Neural progenitor cell (in vitro differentiated cells): ENCODE measurements around the gene SUSD1. TPM values are rescaled to one million over a fixed set of nuclear protein-coding genes. Genes with fewer than 3 reads are reported as not detected.

Source experiments
- DNase-seq: peaks from one replicate; pipeline ENCODE4 v3.0.0-alpha.2; 2016; ENCODE audit warnings: low spot score
- H2AFZ ChIP-seq: fragments of 200-600 bp; sonication (generic); replicated peaks from 2 replicates; pipeline ENCODE4 v1.6.1; 2016; ENCODE audit warnings: antibody characterized with exemption
- H3F3A ChIP-seq: fragments of 200-600 bp; sonication (generic); 2 replicates; pipeline ENCODE4 v1.6.1; 2016; ENCODE audit warnings: antibody characterized with exemption, low read depth
- H3K27ac ChIP-seq: fragments of 200-600 bp; sonication (generic); 2 replicates; pipeline ENCODE4 v1.5.1; 2016; ENCODE audit warnings: mild to moderate bottlenecking
- H3K27me3 ChIP-seq: fragments of 200-600 bp; sonication (generic); 2 replicates; pipeline ENCODE4 v1.6.1; 2016; ENCODE audit warnings: mild to moderate bottlenecking, moderate library complexity
- H3K36me3 ChIP-seq: fragments of 200-600 bp; sonication (generic); 2 replicates; pipeline ENCODE4 v1.5.1; 2016
- H3K4me1 ChIP-seq: fragments of 200-600 bp; sonication (generic); 2 replicates; pipeline ENCODE4 v1.6.1; 2016; ENCODE audit warnings: mixed run types
- H3K4me2 ChIP-seq: fragments of 200-600 bp; sonication (generic); 2 replicates; pipeline ENCODE4 v1.6.1; 2016
- H3K4me3 ChIP-seq: fragments of 200-600 bp; sonication (generic); 2 replicates; pipeline ENCODE4 v1.5.1; 2016
- H3K79me2 ChIP-seq: fragments of 200-600 bp; sonication (generic); 2 replicates; pipeline ENCODE4 v1.6.1; 2016; ENCODE audit warnings: low read depth
- H3K9ac ChIP-seq: fragments of 200-600 bp; sonication (generic); 2 replicates; pipeline ENCODE4 v1.6.1; 2016
- H3K9me3 ChIP-seq: fragments of 200-600 bp; sonication (generic); 2 replicates; pipeline ENCODE4 v1.5.1; 2016; ENCODE audit warnings: low read depth
- H4K20me1 ChIP-seq: fragments of 200-600 bp; sonication (generic); 2 replicates; pipeline ENCODE4 v1.6.1; 2016; ENCODE audit warnings: low read depth
- H3K27ac Mint-ChIP-seq: 3 replicates; pipeline ENCODE4 v1.8.0; 2021; ENCODE audit warnings: mixed read lengths
- H3K27me3 Mint-ChIP-seq: 2 replicates; pipeline ENCODE4 v1.8.0; 2022; ENCODE audit warnings: low read depth, mild to moderate bottlenecking, inconsistent platforms, moderate library complexity, mixed read lengths; ENCODE audit not compliant: insufficient read depth
- H3K36me3 Mint-ChIP-seq: 3 replicates; pipeline ENCODE4 v1.8.0; 2021; ENCODE audit warnings: mixed read lengths
- H3K4me1 Mint-ChIP-seq: 3 replicates; pipeline ENCODE4 v1.8.0; 2021; ENCODE audit warnings: mixed read lengths
- H3K4me3 Mint-ChIP-seq: 3 replicates; pipeline ENCODE4 v1.8.0; 2021; ENCODE audit warnings: mild to moderate bottlenecking, moderate library complexity, mixed read lengths
- H3K9me3 Mint-ChIP-seq: 3 replicates; pipeline ENCODE4 v1.8.0; 2020; ENCODE audit warnings: mixed read lengths
- EZH2 ChIP-seq: fragments of 200-600 bp; sonication (generic); IDR thresholded peaks from 2 replicates; pipeline ENCODE4 v1.6.1; 2017; ENCODE audit warnings: antibody characterized with exemption, mild to moderate bottlenecking, moderate library complexity
- EZH2phosphoT487 ChIP-seq: fragments of 200-600 bp; sonication (generic); IDR thresholded peaks from 2 replicates; pipeline ENCODE4 v1.6.1; 2017; ENCODE audit warnings: antibody characterized with exemption
- total RNA-seq: library from RNA; depleted of rRNA; stranded (reverse); fragments of >200 nt; gene quantifications from 2 replicates; pipeline ENCODE4 v1.2.3, GENCODE V29; 2015; ENCODE audit warnings: low replicate concordance
- TF ChIP-seq, protein P1 (sequence below): fragments of 200-600 bp; sonication (generic); IDR thresholded peaks from 2 replicates; pipeline ENCODE4 v1.5.1; 2017; ENCODE audit warnings: antibody characterized with exemption, mild to moderate bottlenecking

The SUSD1 gene
- total RNA-seq, 1 donor from 2014 or later = 12.0 TPM

DNA sequence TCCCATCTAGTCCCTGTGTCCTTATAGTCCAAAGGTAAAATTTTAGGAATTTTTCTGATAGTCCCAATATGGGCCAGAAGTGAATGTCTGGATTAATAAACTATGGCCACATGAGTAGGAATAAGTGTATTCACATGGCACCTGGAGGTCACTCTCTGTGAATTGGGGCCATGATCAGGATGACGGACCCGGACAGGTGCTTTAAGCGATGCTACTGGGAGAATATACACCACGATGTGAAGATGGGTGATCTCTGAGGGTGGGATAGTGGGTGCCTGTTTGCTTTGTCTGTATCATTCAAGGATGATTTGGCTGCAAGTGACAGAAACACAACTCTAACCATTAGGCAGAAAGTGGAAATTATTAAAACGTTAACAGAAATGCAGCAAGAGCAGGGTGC is 177.3 kb downstream of the SUSD1 start:
- Histone ChIP-seq H3K9ac (no peak overlapping the region), H3K4me2 (no peak overlapping the region), H3K4me3 (no peak overlapping the region), H3K79me2 (no peaks in the 10 kb centered on the region), H3K36me3 (no peaks in the 10 kb centered on the region), H2AFZ (no peak overlapping the region), H3K4me1 (no peaks in the 10 kb centered on the region), H3F3A (no peaks in the 10 kb centered on the region), H3K27me3 (no peaks in the 10 kb centered on the region), H3K27ac (no peak overlapping the region), H4K20me1 (no peaks in the 10 kb centered on the region), H3K9me3 (no peaks in the 10 kb centered on the region)
- H3K4me3 Mint-ChIP-seq = no peak overlapping the region
- DNase-seq = no peak
- H3K27me3 Mint-ChIP-seq = peaks cover 4% of the 10 kb centered on the region
- TF ChIP-seq, protein P1, sequence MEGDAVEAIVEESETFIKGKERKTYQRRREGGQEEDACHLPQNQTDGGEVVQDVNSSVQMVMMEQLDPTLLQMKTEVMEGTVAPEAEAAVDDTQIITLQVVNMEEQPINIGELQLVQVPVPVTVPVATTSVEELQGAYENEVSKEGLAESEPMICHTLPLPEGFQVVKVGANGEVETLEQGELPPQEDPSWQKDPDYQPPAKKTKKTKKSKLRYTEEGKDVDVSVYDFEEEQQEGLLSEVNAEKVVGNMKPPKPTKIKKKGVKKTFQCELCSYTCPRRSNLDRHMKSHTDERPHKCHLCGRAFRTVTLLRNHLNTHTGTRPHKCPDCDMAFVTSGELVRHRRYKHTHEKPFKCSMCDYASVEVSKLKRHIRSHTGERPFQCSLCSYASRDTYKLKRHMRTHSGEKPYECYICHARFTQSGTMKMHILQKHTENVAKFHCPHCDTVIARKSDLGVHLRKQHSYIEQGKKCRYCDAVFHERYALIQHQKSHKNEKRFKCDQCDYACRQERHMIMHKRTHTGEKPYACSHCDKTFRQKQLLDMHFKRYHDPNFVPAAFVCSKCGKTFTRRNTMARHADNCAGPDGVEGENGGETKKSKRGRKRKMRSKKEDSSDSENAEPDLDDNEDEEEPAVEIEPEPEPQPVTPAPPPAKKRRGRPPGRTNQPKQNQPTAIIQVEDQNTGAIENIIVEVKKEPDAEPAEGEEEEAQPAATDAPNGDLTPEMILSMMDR = no peak
- TF ChIP-seq EZH2phosphoT487 = no peak
- no peak for TF ChIP-seq EZH2
- H3K36me3 Mint-ChIP-seq = no peaks in the 10 kb centered on the region
- no peaks in the 10 kb centered on the region for H3K9me3 Mint-ChIP-seq
- no peaks in the 10 kb centered on the region for H3K4me1 Mint-ChIP-seq
- H3K27ac Mint-ChIP-seq = no peak overlapping the region

DNA sequence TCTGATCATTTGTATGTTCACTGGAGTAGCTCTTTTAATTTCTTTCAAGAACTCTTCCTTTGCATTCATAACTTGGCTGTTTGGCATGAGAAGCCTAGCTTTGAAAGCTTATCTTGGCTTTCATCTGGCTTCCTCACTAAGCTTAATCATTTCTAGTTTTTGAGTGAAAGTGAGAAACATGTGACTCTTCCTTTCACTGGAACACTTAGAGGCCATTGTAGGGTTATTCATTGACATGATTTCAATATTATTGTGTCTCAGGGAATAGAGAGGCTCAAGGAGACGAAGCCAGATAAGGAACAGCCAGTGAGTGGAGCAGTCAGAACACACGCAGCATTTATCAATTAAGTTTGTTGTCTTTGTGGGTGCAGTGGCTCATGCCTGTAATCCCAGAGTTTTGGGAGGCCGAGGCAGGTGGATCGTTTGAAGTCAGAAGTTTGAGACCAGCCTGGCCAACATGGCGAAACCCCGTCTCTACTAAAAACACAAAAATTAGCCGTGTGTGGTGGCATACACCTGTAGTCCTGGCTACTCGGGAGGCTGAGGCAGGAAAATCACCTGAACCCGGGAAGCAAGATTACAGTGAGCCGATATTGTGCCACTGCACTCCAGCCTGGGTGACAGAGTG is 180.2 kb downstream of the SUSD1 start:
- no peaks in the 10 kb centered on the region for H3K4me1 Mint-ChIP-seq
- TF ChIP-seq EZH2phosphoT487 (no peak), EZH2 (no peak)
- TF ChIP-seq, protein P1 = no peak
- H3K9me3 Mint-ChIP-seq = peaks cover 4% of the 10 kb centered on the region
- no peaks in the 10 kb centered on the region for H3K36me3 ChIP-seq
- no peak overlapping the region for H3K4me3 Mint-ChIP-seq
- no peak overlapping the region for H3K4me3 ChIP-seq
- no peaks in the 10 kb centered on the region for H3K4me1 ChIP-seq
- H3K79me2 ChIP-seq = no peaks in the 10 kb centered on the region
- H3K9me3 ChIP-seq = no peaks in the 10 kb centered on the region
- H4K20me1 ChIP-seq = no peaks in the 10 kb centered on the region
- DNase-seq = no peak
- H3K36me3 Mint-ChIP-seq = no peaks in the 10 kb centered on the region
- no peak overlapping the region for H3K4me2 ChIP-seq
- H2AFZ ChIP-seq = no peak overlapping the region
- H3K27ac ChIP-seq = no peak overlapping the region
- H3K27me3 ChIP-seq = no peaks in the 10 kb centered on the region
- peaks cover 4% of the 10 kb centered on the region for H3K27me3 Mint-ChIP-seq
- no peak overlapping the region for H3K27ac Mint-ChIP-seq
- no peaks in the 10 kb centered on the region for H3F3A ChIP-seq
- H3K9ac ChIP-seq = no peak overlapping the region

DNA sequence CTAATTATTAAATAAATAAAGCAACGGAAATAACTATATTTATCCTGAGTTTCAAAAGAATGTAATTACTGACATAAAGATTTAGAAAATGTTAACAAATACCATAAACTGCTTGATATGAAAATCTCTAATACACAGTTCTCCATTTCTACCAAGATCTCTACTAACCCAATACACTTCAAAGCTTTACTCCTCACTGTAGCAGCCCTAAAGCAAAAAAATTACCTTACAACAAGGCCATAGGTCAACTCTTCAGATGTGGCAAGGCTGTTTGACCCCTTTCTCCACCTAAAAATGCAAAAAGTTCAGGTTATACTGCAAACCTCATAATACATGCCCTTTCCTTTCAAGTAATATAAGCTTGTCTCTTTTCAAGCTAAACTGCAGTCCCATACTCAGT is 181.8 kb downstream of the SUSD1 start:
- Histone ChIP-seq H2AFZ (no peak overlapping the region), H3K4me3 (no peak overlapping the region), H3K79me2 (no peaks in the 10 kb centered on the region), H3K36me3 (no peaks in the 10 kb centered on the region), H4K20me1 (no peaks in the 10 kb centered on the region), H3K9ac (no peak overlapping the region), H3K27me3 (no peaks in the 10 kb centered on the region), H3K4me2 (no peak overlapping the region), H3F3A (no peaks in the 10 kb centered on the region), H3K27ac (no peak overlapping the region), H3K9me3 (no peaks in the 10 kb centered on the region), H3K4me1 (no peaks in the 10 kb centered on the region)
- H3K27ac Mint-ChIP-seq = no peak overlapping the region
- H3K36me3 Mint-ChIP-seq = no peaks in the 10 kb centered on the region
- no peaks in the 10 kb centered on the region for H3K4me1 Mint-ChIP-seq
- H3K27me3 Mint-ChIP-seq = peaks cover 4% of the 10 kb centered on the region
- TF ChIP-seq, protein P1 = no peak
- TF ChIP-seq EZH2 (no peak), EZH2phosphoT487 (no peak)
- no peak for DNase-seq
- peaks cover 4% of the 10 kb centered on the region for H3K9me3 Mint-ChIP-seq
- no peak overlapping the region for H3K4me3 Mint-ChIP-seq
